OCI-LY1 (cell line): ENCODE measurements around the gene STARD13.

Experiments
- H2AFZ ChIP-seq: fragments of 200-600 bp; sonication (generic), shearing (Covaris generic); 2 replicates; pipeline ENCODE4 v1.6.0; 2014; ENCODE audit warnings: antibody characterized with exemption, mild to moderate bottlenecking, low read length
- H3F3A ChIP-seq: fragments of 200-600 bp; sonication (generic), shearing (Covaris generic); 2 replicates; pipeline ENCODE4 v1.6.0; 2014; ENCODE audit warnings: mild to moderate bottlenecking, antibody characterized with exemption, low read length, moderate library complexity; ENCODE audit not compliant: insufficient read depth
- H3K27ac ChIP-seq: fragments of 200-600 bp; sonication (generic); 2 replicates; pipeline ENCODE4 v1.5.1; 2014; ENCODE audit warnings: low read length, mixed run types, mild to moderate bottlenecking, low read depth; ENCODE audit not compliant: poor library complexity, severe bottlenecking
- H3K27me3 ChIP-seq: fragments of 200-600 bp; sonication (generic); 2 replicates; pipeline ENCODE4 v1.6.0; 2014; ENCODE audit warnings: antibody characterized with exemption, mild to moderate bottlenecking, low read length, moderate library complexity; ENCODE audit not compliant: insufficient read depth
- H3K36me3 ChIP-seq: fragments of 200-600 bp; sonication (generic); 2 replicates; pipeline ENCODE4 v1.6.1; 2014; ENCODE audit warnings: mild to moderate bottlenecking, antibody characterized with exemption, low read length, moderate library complexity, mixed read lengths; ENCODE audit not compliant: insufficient read depth
- H3K4me1 ChIP-seq: fragments of 200-600 bp; sonication (generic); 2 replicates; pipeline ENCODE4 v1.5.1; 2014; ENCODE audit warnings: mild to moderate bottlenecking, low read length, moderate library complexity; ENCODE audit not compliant: insufficient read depth, severe bottlenecking
- H3K4me2 ChIP-seq: fragments of 200-600 bp; sonication (generic), shearing (Covaris generic); 2 replicates; pipeline ENCODE4 v1.6.1; 2014; ENCODE audit warnings: low read length
- H3K4me3 ChIP-seq: fragments of 200-600 bp; sonication (generic); 2 replicates; pipeline ENCODE4 v1.5.1; 2014; ENCODE audit warnings: low read length, low read depth, mild to moderate bottlenecking, mixed read lengths; ENCODE audit not compliant: poor library complexity, severe bottlenecking
- H3K79me2 ChIP-seq: fragments of 200-600 bp; shearing (Covaris generic); 2 replicates; pipeline ENCODE4 v1.6.1; 2016; ENCODE audit warnings: mixed run types, low read length, mixed read lengths; ENCODE audit not compliant: insufficient read depth
- H3K9ac ChIP-seq: fragments of 200-600 bp; sonication (generic), shearing (Covaris generic); 2 replicates; pipeline ENCODE4 v1.6.1; 2014; ENCODE audit warnings: mild to moderate bottlenecking, low read length, mixed read lengths
- H3K9me2 ChIP-seq: fragments of 200-600 bp; sonication (generic), shearing (Covaris generic); 2 replicates; pipeline ENCODE4 v1.6.1; 2014; ENCODE audit warnings: low read depth, mild to moderate bottlenecking, low read length, mixed read lengths
- H3K9me3 ChIP-seq: fragments of 200-600 bp; shearing (Covaris generic); 2 replicates; pipeline ENCODE4 v1.6.1; 2014; ENCODE audit warnings: low read length, mixed read lengths
- H4K20me1 ChIP-seq: fragments of 200-600 bp; sonication (generic), shearing (Covaris generic); 2 replicates; pipeline ENCODE4 v1.6.0; 2016; ENCODE audit warnings: mild to moderate bottlenecking, low read length; ENCODE audit not compliant: insufficient read depth
- CTCF ChIP-seq: fragments of 200-600 bp; sonication (generic), shearing (Covaris generic); IDR thresholded peaks from 2 replicates; pipeline ENCODE4 v1.5.1; 2017; ENCODE audit warnings: mild to moderate bottlenecking, antibody characterized with exemption, low read length, moderate library complexity, mixed read lengths
- EZH2 ChIP-seq: fragments of 200-600 bp; sonication (generic), shearing (Covaris generic); IDR thresholded peaks from 2 replicates; pipeline ENCODE4 v1.8.0; 2017; ENCODE audit warnings: borderline replicate concordance, mixed run types, mild to moderate bottlenecking, antibody characterized with exemption, low read length, moderate library complexity, mixed read lengths

STARD13 gene

DNA sequence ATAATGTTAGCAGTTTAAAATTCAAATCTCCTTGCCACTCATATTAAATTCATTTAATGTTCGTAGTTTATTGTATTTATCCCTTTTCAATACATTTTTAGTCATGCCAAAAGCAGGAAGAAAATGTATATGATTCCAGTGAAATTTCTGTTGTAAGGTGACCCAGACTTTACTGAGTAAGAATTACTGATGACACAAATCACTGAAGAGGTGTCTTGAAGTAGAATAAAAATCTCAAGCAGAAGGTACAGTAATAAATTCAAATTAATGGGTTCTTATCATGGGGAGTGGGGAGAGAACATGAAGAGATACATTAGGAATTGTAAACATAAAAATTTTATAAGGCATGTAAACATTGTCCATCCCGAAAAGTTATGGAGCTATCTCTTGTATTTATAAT lies 19.9 kb downstream of the STARD13 start:
- H3K4me1 ChIP-seq: no peaks in the 10 kb centered on the region
- no peaks in the 10 kb centered on the region for H3K9me2 ChIP-seq
- no peaks in the 10 kb centered on the region for H3K9me3 ChIP-seq
- no peak overlapping the region for H3K9ac ChIP-seq
- H3K4me2 ChIP-seq: no peak overlapping the region
- H4K20me1 ChIP-seq: no peaks in the 10 kb centered on the region
- H3K4me3 ChIP-seq: no peak overlapping the region
- H3F3A ChIP-seq: no peaks in the 10 kb centered on the region
- TF ChIP-seq EZH2: no peak
- TF ChIP-seq CTCF: no peak
- H3K79me2 ChIP-seq: no peaks in the 10 kb centered on the region
- H3K36me3 ChIP-seq: no peaks in the 10 kb centered on the region
- no peak overlapping the region for H3K27ac ChIP-seq
- no peaks in the 10 kb centered on the region for H3K27me3 ChIP-seq
- no peak overlapping the region for H2AFZ ChIP-seq

DNA sequence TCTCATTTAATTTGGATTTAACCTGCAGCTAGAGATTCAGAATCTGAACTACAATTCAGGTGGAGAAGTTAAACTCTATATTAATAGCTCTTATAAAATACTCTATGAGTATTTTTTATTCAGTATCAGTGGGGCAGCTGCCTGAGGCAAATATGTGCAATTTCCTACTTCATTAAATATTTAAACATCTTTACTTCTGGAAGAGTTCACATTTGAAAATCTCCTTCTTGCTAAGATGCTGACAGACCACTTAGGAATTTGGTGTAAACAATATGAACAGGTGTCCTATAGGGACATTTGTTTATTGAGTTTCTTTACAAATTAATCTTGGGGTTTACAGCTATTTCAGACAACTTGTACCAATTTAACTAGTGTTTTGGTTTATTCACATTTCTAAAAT lies 20.4 kb downstream of the STARD13 start:
- no peaks in the 10 kb centered on the region for H4K20me1 ChIP-seq
- no peaks in the 10 kb centered on the region for H3K9me3 ChIP-seq
- H3K4me1 ChIP-seq: no peaks in the 10 kb centered on the region
- no peaks in the 10 kb centered on the region for H3K9me2 ChIP-seq
- H3K27ac ChIP-seq: no peak overlapping the region
- no peak overlapping the region for H2AFZ ChIP-seq
- H3K9ac ChIP-seq: no peak overlapping the region
- H3K36me3 ChIP-seq: no peaks in the 10 kb centered on the region
- H3K27me3 ChIP-seq: no peaks in the 10 kb centered on the region
- no peak overlapping the region for H3K4me2 ChIP-seq
- no peaks in the 10 kb centered on the region for H3K79me2 ChIP-seq
- no peak overlapping the region for H3K4me3 ChIP-seq
- TF ChIP-seq CTCF: no peak
- TF ChIP-seq EZH2: no peak
- H3F3A ChIP-seq: no peaks in the 10 kb centered on the region

DNA sequence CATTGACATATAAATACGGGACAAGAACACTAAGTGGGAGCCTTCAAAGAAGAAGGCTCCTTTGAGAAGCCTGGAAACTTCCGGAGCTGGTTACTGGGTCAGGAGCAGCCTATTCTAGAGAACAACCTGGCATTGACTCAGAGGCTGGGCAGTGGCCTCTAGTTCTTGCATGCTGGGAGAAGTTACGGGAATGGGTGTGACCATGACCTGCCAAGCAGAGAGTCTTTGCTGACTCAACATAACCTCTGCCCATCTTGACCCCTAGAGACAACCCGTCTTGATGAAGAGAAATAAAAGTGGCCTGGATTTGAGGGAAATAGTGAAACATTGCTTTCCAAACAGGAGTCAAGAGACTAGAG lies 21.0 kb downstream of the STARD13 start:
- H3K9me3 ChIP-seq: no peaks in the 10 kb centered on the region
- no peak overlapping the region for H3K4me3 ChIP-seq
- no peak for TF ChIP-seq EZH2
- no peak for TF ChIP-seq CTCF
- H3K9ac ChIP-seq: no peak overlapping the region
- H2AFZ ChIP-seq: no peak overlapping the region
- H3K27me3 ChIP-seq: no peaks in the 10 kb centered on the region
- no peaks in the 10 kb centered on the region for H3K4me1 ChIP-seq
- H3K9me2 ChIP-seq: no peaks in the 10 kb centered on the region
- no peaks in the 10 kb centered on the region for H3K36me3 ChIP-seq
- no peak overlapping the region for H3K27ac ChIP-seq
- H3K4me2 ChIP-seq: no peak overlapping the region
- no peaks in the 10 kb centered on the region for H3K79me2 ChIP-seq
- H3F3A ChIP-seq: no peaks in the 10 kb centered on the region
- H4K20me1 ChIP-seq: no peaks in the 10 kb centered on the region
